ENCODE data around the gene RFK.
A peak's percentile ranks its signal among the peaks of the same experiment; 100 is the strongest.
"Not testable (repeated sequence)": the region's sequence is repeated elsewhere in the genome, so short reads cannot be mapped to it uniquely, and the experiment has no call there.

Gene RFK

GRCh38 chr9:76394195-76394959, at the start of gene RFK:
TSS of gene RFK (minus strand) at chr9:76394426. CDS start at chr9:76394171, 255 bp downstream.
- peak; percentile 93 for DNase-seq (ENCODE audit: low read depth)

- DNase-seq (ENCODE audit: low read depth): no peak
Observed at GRCh38 chr9:76443887-76444286, 49.7 kb upstream of the RFK start.

GRCh38 chr9:76441551-76442322, 47.5 kb upstream of the RFK start:
- DNase-seq (ENCODE audit: low read depth): no peak

- no peak for DNase-seq (ENCODE audit: low read depth)
Observed at GRCh38 chr9:76438841-76439588, 44.8 kb upstream of the RFK start.

GRCh38 chr9:76437017-76437699, 42.9 kb upstream of the RFK start:
- not testable (repeated sequence) for DNase-seq (ENCODE audit: low read depth)

GRCh38 chr9:76434897-76435296, 40.7 kb upstream of the RFK start:
- DNase-seq (ENCODE audit: low read depth): not testable (repeated sequence)

- DNase-seq (ENCODE audit: low read depth): no peak
Observed at GRCh38 chr9:76433836-76434235, 39.6 kb upstream of the RFK start.

GRCh38 chr9:76433406-76433805, 39.2 kb upstream of the RFK start:
- DNase-seq (ENCODE audit: low read depth): no peak

- DNase-seq (ENCODE audit: low read depth): no peak
Observed at GRCh38 chr9:76431601-76432000, 37.4 kb upstream of the RFK start.

GRCh38 chr9:76426807-76427419, 32.7 kb upstream of the RFK start:
- no peak for DNase-seq (ENCODE audit: low read depth)

- no peak for DNase-seq (ENCODE audit: low read depth)
Observed at GRCh38 chr9:76425677-76426453, 31.6 kb upstream of the RFK start.

- no peak for DNase-seq (ENCODE audit: low read depth)
Observed at GRCh38 chr9:76424491-76424890, 30.3 kb upstream of the RFK start.

- no peak for DNase-seq (ENCODE audit: low read depth)
Observed at GRCh38 chr9:76423216-76424177, 29.3 kb upstream of the RFK start.

GRCh38 chr9:76419782-76420380, 25.7 kb upstream of the RFK start:
- DNase-seq (ENCODE audit: low read depth): no peak

GRCh38 chr9:76417394-76417793, 23.2 kb upstream of the RFK start:
- DNase-seq (ENCODE audit: low read depth): no peak

GRCh38 chr9:76415731-76416130, 21.5 kb upstream of the RFK start:
- no peak for DNase-seq (ENCODE audit: low read depth)

GRCh38 chr9:76415154-76415553, 20.9 kb upstream of the RFK start:
- DNase-seq (ENCODE audit: low read depth): no peak

- no peak for DNase-seq (ENCODE audit: low read depth)
Observed at GRCh38 chr9:76414661-76415060, 20.4 kb upstream of the RFK start.

GRCh38 chr9:76413658-76414057, 19.4 kb upstream of the RFK start:
- no peak for DNase-seq (ENCODE audit: low read depth)
